HT1080 (cell line): ENCODE data around the gene PCDHGA1. TPM values are rescaled to one million over a fixed set of nuclear protein-coding genes. Genes with fewer than 3 reads are reported as not detected.

Experiments used
- DNase-seq: peaks from one replicate; pipeline ENCODE4 v3.0.0-alpha.2; 2015; ENCODE audit warnings: low read depth
- total RNA-seq: library from RNA; depleted of rRNA; stranded (reverse); fragments of >200 nt; shearing (Covaris generic); gene quantifications from 2 replicates; pipeline ENCODE4 v1.2.3, GENCODE V29; 2014

Gene PCDHGA1
- total RNA-seq, 1 experiment from 2014 or later, result 0.32 TPM

GRCh38 chr5:141439411-141440141, 109.3 kb downstream of the PCDHGA1 start:
- DNase-seq, result peak; percentile 5

- DNase-seq, result no peak
These were observed 110.0 kb downstream of the PCDHGA1 start for GRCh38 chr5:141440341-141440740.

- DNase-seq, result no peak
These were observed 111.4 kb downstream of the PCDHGA1 start for GRCh38 chr5:141441571-141442170.

GRCh38 chr5:141465351-141465750, 135.0 kb downstream of the PCDHGA1 start:
- no peak for DNase-seq

GRCh38 chr5:141475625-141476131, 145.4 kb downstream of the PCDHGA1 start, which contains the start of gene PCDHGC3:
TSS of gene PCDHGC3 (plus strand) at chr5:141475966. CDS start at chr5:141476117, 151 bp downstream.
- DNase-seq, result peak; percentile 94

GRCh38 chr5:141476132-141476911, 146.0 kb downstream of the PCDHGA1 start:
- DNase-seq, result peak; percentile 62

- no peak for DNase-seq
These were observed 146.8 kb downstream of the PCDHGA1 start for GRCh38 chr5:141477044-141477575.

- DNase-seq, result no peak
These were observed 147.5 kb downstream of the PCDHGA1 start for GRCh38 chr5:141477815-141478214.

GRCh38 chr5:141478321-141478945, 148.1 kb downstream of the PCDHGA1 start:
- DNase-seq, result peak; percentile 33

GRCh38 chr5:141479776-141480175, 149.5 kb downstream of the PCDHGA1 start:
- DNase-seq, result no peak

- DNase-seq, result no peak
These were observed 153.6 kb downstream of the PCDHGA1 start for GRCh38 chr5:141483902-141484301.

GRCh38 chr5:141484310-141484640, 154.0 kb downstream of the PCDHGA1 start:
- DNase-seq, result no peak

- no peak for DNase-seq
These were observed 154.5 kb downstream of the PCDHGA1 start, which contains the start of gene PCDHGC4 for GRCh38 chr5:141484641-141485311. TSS of gene PCDHGC4 (plus strand) at chr5:141485030. CDS start at chr5:141485174, 144 bp downstream.

GRCh38 chr5:141485321-141486055, 155.2 kb downstream of the PCDHGA1 start:
- no peak for DNase-seq

- DNase-seq, result no peak
These were observed 155.8 kb downstream of the PCDHGA1 start for GRCh38 chr5:141486091-141486490.

GRCh38 chr5:141487131-141487530, 156.8 kb downstream of the PCDHGA1 start:
- no peak for DNase-seq

- peak; percentile 81 for DNase-seq
These were observed 158.6 kb downstream of the PCDHGA1 start, which contains the start of gene PCDHGC5 for GRCh38 chr5:141488591-141489561. TSS of gene PCDHGC5 (plus strand) at chr5:141489081. CDS start at chr5:141489241, 160 bp downstream.

GRCh38 chr5:141489841-141490240, 159.5 kb downstream of the PCDHGA1 start:
- DNase-seq, result no peak
